ENCODE data around the gene PTPRG.
"Not testable (repeated sequence)": the region's sequence is repeated elsewhere in the genome, so short reads cannot be mapped to it uniquely, and the experiment has no call there.

Gene PTPRG

DNA sequence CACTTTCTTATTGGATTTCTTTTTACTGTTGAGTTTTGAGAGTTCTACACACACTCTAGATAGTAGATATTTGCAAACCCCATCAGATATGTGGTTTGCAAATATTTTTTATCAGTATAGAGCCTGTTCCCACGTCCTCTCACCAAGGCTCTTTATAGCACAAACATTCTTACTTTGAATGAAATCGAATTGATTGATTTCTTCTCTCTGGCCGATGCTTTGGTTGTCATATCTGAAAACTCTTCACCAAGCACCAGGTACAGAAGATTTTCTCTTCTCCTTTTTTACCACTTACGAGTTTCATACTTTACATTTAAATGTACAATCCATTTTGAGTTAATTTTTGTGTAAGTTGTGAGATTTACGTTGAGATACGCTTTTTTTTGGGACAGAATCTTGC, 163.4 kb downstream of the PTPRG start:
- no peak for DNase-seq (ENCODE audit: low spot score)

DNA sequence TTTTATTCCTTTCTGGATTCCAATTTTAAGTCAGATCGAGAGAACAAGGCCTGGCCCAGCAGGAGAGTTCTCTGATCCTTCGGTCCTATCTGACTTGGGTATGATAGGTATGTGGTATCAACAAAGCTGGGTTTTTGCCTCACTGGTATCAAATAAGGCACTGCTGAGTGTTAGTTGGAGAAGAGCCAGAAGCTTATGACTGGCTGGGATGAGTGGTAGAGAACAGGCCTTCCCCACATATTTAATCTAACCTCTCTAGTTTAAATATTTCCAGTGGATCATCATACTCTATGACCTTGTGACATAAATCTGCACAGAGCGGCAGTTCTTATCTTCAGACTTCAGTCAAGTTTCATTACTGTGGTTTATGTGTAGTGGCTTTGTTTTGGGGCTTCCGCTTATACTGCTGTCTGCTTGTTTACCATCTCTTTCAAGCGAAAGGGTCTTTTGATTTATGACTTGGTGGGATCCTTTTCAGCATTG, 164.5 kb downstream of the PTPRG start:
- DNase-seq (ENCODE audit: low spot score), result no peak

DNA sequence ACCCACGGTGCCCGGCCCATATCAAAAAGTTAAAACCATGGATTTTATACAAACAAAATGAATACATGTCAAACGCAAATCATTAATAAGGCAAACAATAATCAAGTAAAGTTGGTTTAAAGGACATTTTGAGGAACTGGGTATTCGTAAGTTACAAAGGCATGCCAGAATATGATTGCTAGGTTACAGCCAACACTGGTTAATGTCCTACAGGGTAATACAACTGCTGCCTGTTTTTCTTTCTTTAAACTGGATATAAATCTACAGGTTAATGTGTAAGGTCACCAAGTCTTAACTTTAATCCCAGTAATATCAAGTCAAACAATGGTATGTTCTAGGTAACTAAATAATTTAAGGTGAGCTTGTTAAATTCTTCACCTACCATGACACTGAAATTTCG, 166.1 kb downstream of the PTPRG start:
- DNase-seq (ENCODE audit: low spot score), result no peak

DNA sequence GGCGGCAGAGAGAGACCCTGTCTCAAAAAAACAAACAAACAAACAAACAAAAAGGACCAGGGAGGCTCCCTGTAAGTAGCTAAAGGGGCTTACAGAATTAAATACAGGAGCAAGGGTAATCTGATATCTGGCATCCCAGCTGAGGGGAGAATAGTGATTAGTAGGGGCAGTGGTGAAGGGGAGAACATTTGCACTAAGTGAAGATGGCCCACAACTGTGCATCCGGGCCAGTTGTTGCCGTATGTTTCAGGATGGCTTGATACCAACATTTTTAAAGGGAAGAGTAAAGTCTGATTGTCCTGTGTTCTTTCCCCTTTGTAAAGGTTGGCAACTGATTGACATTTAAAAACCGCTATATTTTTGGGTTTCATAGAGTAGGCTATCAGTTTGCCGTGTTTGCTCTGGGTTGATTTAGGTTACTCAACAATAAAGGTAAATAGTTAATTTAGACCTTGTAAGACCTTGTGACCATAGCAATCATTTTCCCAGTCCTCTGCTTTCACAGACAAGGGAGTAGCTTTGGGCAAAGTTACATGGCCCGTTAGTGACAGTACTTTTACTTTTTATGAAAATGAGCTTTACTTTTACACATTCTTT, 167.8 kb downstream of the PTPRG start:
- DNase-seq (ENCODE audit: low spot score), result no peak

DNA sequence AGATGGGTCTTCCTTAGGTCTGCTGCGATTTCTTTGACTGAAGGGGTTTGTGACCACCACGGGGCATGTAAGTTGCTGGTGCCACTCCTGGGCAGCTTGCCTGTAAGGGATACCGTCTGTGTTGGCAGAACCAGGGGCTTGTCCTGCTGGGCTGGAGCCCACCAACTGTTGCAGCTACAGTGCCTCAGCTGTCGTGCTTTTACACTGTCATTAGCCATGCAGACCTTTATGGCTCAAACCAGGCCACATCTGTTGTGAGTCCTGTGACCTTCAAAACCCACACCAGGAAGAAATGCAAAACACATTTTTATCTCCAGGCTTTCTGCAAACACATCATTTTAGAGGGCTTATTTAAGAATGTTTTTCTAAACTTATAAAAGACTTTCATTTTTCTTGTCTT, 168.7 kb downstream of the PTPRG start:
- DNase-seq (ENCODE audit: low spot score), result no peak

DNA sequence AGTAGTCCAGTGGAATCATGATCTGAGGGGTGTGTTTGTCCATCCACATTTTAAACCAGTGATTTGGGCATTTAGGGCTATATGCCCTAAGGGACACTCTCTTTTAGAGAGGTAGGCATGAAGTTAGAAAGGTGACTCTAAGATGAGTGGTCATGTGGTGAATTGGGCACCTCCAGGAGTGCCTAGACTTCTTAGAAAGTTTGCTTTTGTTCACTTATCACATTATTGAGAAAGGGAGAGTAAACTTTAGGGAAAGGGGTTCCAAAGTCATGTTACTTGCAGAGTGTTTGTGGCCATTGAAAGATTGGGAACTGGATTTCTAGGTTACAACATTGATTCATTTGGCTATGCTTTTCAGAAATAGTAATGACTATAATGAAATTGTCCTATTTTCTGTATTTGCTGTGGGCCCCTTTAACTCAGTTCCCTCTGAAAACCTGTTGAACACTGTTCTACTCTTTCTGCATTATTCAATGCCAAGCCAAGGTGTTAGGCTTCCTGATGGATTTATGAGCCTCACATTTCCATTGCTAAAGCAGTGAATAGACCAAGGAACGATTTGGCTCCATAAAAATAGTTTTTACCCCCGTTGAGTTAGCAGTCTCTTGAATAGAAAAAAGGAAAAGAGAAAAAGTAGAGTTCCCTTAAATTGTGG, 169.3 kb downstream of the PTPRG start:
- no peak for DNase-seq (ENCODE audit: low spot score)

DNA sequence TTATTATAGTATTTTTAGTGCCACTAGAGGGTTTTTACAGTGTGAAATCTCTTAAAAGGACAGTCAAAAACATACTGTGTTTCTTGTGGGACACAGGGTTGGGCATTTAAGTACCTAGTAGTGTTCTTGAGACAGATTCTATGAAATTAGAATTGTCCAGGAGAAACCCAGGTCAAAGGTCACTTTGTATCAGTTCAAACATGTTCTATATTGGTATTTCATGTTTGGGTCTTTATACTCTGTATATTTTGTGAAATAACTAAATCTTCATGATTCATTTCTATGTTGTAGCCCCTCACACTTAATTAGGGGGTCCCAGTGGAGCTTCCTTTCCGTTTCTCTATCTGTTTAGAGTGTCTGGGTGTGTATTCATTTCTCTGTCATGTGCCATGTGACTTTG, 171.6 kb downstream of the PTPRG start:
- no peak for DNase-seq (ENCODE audit: low spot score)

DNA sequence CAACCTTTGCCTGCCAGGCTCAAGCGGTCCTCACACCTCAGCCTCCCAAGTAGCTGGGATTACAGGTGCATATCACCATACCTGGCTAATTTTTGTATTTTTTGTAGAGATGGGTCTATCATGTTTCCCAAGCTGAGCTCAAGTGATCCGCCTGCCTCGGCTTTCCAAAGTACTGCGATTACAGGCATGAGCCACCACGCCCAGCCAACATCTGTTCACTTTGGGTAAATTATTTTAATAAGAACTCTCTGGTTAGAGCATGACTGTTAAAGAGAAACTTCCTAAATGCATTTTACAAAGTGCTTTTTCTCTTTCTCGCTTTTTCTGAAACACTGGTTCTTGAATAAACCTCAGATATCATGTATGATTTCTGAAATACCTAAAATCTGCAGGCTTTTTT, 172.5 kb downstream of the PTPRG start:
- DNase-seq (ENCODE audit: low spot score), result no peak

DNA sequence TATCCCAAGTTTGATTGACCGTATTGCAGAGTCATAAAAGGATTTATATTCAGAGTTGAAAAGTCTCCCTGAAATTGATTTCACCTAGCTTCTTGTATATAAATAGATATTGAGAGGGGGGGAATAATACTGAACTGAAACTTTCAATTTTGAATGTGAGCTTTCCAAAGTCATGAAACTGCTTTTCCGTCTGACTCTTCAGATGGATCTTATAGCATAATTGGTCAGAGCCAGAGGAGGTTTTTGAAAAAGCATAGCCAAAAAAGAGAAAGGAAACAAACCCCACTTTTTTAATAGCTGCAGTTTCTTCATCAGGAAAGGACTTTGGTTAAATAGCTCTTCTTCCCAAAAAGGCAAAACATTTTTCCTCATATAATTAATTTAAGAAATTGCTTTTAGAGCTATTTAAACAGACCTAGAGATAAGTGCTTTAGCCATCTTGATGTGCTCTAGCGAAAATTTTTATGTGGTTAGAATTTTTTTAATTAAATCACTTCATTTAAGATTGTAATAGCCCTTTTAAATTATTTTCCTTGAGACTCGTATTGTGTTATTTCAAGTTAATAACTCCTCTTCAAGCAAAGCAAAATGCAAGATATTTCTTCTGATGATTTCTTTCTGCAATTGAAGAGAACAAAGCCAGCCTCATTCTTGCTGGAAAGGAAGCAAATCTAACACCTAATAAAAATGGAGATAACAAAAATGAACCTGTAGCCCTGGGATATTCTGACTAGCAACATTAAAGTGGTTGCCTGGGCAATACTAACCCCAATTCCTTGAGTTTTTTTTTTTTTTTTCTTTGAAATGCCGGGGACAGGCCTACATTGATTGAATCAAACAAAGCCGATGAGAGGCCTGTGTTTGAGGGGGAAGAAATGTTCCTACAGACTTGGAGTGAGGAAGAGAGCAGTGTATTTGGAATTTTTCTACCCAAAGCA, 173.6 kb downstream of the PTPRG start:
- DNase-seq (ENCODE audit: low spot score), result no peak

DNA sequence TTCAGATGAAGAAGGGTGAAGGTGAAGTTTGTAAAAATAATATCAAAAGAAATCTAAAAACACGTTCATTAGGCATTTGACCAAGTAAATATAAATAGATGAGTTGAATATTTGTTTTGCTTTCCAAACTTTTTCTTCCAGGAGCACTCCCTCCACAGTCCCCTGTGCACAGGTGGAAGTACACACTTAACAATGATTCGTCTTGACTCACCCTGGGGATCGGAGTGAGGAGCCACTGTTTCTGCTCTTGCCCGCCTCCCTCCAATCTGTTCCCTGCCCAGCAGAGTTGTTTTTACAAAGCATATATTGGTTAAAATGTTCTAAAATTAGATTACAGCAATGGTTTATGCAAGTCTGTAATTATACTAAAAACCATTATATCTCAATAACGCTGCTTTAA, 175.1 kb downstream of the PTPRG start:
- no peak for DNase-seq (ENCODE audit: low spot score)

DNA sequence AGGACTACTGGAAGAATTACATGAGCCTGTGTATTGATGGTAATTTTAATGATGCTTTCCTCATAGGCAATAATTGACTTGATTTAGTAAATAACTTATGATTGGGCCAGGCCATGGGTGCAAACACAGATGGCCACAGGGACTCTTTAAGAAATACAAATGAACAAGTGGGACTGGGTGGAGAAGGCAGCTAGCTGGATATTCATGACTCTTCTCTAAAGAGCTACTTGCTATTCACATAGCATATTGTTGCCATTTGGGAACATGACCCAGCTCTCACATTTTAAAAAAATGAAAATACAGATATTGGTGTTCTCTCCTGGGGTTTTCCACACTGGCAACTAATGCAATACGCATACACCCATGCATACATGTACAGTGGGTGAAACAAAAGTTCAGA, 178.3 kb downstream of the PTPRG start:
- DNase-seq (ENCODE audit: low spot score), result no peak

DNA sequence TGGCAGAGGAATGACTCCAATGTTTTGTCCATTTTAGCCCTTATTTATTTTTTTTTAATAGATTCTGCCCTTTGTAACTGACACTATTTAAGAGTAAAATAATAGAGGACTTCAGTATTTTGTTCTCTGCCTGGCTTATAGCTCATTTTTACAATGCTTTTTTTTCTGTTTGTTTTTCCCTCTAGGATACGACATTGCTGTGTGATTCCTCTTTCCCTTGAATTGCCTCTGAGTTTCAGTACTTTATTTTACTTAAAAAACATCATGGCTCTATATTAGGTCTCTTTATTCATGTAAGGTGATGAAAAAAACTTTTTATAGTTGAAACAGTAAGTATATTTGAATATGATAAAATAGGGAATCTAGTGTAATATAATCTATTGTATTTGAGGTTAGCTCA, 179.1 kb downstream of the PTPRG start:
- DNase-seq (ENCODE audit: low spot score), result no peak

DNA sequence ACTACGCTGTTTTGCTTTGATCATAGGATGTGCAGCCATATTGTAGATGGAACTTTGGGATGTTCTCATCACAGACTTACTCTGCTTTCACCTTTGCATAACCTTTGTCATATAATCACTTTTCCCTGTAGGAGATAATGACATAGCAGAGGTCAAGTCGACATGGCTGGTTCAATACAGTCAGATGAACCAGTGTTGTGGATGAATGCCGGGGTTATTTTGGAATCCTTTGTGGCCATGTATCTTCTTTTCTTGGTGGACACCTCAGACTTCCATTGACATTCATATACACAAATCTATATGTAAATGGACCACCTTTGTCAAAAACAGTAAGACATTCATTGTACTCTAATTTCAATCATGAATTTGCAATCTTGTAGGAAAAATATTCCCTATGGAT, 180.2 kb downstream of the PTPRG start:
- no peak for DNase-seq (ENCODE audit: low spot score)

DNA sequence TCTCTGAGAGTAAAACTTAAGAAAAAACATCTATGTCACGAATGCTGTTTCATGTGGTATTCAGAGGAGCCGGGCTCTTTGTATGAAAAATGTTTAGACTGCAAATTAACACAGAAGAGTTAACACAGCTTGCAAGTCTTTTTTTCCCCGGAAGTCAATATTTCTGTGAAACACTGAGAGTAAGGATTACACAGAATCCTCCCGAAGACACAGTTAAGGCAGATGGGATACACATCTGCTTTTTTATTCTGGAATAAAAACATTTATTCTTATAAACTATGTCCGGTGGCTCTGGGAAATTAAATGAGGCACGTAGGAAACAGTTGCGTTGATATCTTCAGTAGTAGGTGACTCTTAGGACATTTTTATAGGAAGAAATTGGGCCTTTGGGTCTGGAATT, 180.6 kb downstream of the PTPRG start:
- no peak for DNase-seq (ENCODE audit: low spot score)

DNA sequence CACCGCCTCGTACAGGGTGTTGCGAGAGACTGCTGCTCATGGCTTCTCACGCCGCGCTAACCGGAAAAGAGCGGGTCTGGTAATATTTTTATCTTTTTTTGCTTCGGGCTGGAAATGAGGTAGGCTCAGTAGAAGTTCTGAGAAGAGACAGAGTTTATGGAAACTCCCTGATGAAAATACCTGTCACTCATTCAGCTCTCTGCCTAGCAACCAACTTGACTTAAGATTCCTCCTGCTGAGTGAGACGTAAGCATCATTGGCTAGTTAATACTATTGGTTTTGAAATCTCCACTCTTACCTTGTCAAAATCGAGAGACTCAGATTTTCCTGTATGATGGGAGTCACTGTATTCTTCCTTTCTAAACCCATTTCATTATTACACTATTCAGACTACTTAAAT, 181.7 kb downstream of the PTPRG start:
- DNase-seq (ENCODE audit: low spot score), result no peak

DNA sequence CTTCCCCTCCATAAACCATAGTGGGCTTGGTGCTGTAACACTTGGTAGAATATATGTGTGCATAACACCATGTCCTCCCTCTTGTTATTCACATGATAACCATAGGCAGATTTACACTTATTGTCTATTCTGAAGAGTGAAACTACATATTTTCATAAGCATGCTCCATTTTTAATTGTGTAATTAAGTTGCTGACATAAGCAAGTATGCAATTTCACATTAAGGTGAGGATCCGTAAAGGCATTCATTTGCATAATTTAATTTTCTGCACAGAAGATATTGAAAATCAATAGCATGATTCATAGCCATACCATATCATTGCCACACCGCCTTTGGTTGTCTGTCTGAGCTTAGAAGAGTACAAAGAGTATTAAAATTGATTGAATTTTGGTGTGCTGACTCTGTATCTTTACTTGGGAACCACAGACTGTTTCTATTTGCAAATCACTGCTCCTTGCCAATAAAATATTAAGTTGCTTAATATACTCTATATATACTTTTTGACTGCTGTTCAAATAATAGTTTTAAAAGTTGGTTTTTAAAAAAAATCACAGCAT, 182.4 kb downstream of the PTPRG start:
- DNase-seq (ENCODE audit: low spot score), result no peak

DNA sequence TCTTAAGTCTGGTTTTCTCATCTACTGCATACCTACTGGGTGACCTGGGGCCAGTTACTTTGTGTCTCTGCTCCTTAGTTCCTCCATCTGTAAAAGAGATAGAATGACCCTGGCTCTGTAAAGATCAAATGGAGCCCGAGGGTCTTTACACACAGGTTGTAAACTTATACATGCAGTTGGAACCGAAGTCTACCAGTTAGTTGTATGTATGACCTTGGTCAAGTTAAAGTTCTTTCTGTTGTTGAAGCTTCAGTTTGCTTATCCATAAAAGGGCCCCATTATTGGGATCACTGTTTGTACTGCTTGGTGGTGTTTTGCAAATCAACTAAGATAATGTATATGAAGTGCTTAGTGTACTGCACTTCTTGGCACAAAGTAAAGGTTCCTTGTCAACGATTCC, 186.9 kb downstream of the PTPRG start:
- DNase-seq (ENCODE audit: low spot score), result no peak

DNA sequence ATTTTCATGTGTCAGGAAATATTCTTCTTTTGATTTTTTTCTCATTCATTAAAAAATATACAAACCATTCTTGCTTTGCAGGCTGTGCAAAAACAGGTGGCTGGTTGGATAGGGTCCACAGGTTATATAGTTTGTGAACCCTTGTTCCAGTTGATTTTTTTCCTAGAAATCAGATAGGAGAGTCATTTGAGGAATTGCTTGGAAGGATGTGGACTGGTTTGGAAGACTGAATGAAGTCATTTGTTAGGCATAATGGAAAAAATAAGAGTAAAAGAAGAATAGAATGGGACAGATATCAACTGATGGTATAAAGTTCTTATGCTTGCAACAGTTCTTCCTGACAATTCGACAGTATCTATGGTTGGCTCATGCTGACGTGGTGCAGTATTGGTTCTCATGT, 189.4 kb downstream of the PTPRG start:
- no peak for DNase-seq (ENCODE audit: low spot score)

DNA sequence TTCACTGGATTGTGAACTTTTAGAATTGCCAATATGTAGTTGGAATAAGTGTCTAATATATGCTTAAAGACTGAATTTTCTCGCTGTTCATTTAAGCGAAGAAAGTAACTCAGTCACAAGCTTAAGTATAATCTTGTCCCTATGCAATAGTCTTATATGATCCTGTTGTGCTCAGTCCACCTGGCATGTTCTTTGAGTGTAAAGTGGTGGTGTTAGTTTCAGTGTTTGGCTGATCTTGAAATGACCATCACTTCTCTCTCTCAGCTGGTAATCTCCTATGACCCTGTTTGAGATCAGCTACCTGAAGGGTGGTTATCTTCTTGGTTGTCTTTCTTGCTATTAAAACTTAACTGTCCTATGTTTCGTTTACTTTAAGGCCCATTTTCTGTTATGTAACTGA, 197.5 kb downstream of the PTPRG start:
- no peak for DNase-seq (ENCODE audit: low spot score)

DNA sequence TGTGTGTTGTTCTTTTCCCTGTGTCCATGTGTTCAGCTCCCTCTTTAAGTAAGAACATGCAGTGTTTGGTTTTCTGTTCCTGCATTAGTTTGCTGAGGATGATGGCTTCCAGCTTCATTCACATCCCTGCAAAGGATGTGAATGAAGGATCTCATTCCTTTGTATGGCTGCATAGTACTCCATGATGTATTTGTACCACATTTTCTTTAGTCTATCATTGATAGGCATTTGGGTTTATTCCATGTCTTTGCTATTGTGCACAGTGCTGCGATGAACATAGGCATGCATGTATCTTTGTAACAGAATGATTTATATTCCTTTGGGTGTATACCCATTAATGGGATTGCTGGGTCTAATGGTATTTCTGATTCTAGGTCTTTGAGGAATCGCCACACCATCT, 199.4 kb downstream of the PTPRG start:
- DNase-seq (ENCODE audit: low spot score), result not testable (repeated sequence)

DNA sequence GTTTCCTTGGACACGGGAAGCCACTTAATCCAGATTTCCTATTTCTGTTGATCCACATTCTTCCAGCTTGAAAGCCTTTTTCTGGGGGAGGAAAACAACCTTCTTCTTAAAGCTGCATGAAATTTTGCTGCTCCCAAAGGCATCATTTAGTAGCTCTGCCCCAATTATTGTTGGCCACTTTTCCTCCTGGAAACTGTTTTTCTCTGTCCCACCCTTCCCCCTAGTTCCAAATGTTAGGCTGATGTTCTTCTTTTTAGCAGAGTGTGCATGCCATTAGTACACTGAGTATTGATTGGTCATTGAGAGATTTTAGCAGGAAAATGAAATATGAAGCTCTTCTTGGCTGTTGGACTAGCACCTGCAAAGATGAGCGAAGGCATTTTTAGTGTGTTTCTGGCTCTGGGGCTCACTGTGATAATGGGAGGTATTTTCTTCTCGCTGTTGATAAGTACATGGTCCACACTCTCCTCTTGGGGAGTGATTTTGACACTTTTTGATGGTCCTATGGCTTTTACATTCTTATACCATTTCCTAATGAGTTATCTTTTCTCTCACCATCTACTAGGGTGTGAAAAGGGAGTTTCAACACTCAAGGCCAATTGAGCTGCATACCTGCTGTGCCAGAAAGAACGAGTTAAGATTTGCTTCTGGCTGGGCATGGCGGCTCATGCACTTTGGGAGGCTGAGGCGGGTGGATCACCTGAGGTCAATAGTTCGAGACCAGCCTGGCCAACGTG, 200.5 kb downstream of the PTPRG start:
- no peak for DNase-seq (ENCODE audit: low spot score)

Data from activated CD4-positive, alpha-beta T cell treated with anti-CD3 and anti-CD28 coated beads, Interleukin-2, Interleukin-4, amounts not matched to agents 100 ng/mL and 50 ng/mL, durations not matched to agents 16 hours and 8 hours (primary cell).